ENCODE data around the gene MIOX.

Gene MIOX

GRCh38 chr22:50528682-50529415, 42.2 kb downstream of the MIOX start:
- H3K9me3 ChIP-seq (ENCODE audit: severe bottlenecking) = peaks cover 11% of the 10 kb centered on the region
- no peak overlapping the region for H3K4me3 ChIP-seq (ENCODE audit: low read depth, low read length)
- no peak for TF ChIP-seq CTCF (IDR thresholded peaks at IDR 0.05; ENCODE audit: low read depth, low read length)
- no peaks in the 10 kb centered on the region for H3K27me3 ChIP-seq (ENCODE audit: insufficient read depth, low read depth, severe bottlenecking)
- peaks cover 9% of the 10 kb centered on the region for H3K36me3 ChIP-seq
- no peak overlapping the region for H3K27ac ChIP-seq
- DNase-seq = no peak

- H3K9me3 ChIP-seq (ENCODE audit: severe bottlenecking) = peaks cover 11% of the 10 kb centered on the region
- no peaks in the 10 kb centered on the region for H3K27me3 ChIP-seq (ENCODE audit: insufficient read depth, low read depth, severe bottlenecking)
- no peak for DNase-seq
- TF ChIP-seq CTCF (IDR thresholded peaks at IDR 0.05; ENCODE audit: low read depth, low read length) = no peak
- H3K27ac ChIP-seq = no peak overlapping the region
- H3K36me3 ChIP-seq = peaks cover 3% of the 10 kb centered on the region
- H3K4me3 ChIP-seq (ENCODE audit: low read depth, low read length) = no peak overlapping the region
Observed at GRCh38 chr22:50529416-50529896, 42.8 kb downstream of the MIOX start.

GRCh38 chr22:50529897-50530579, 43.4 kb downstream of the MIOX start, which contains the start of gene TYMP:
Gene TYMP (minus strand): TSS chr22:50530012. CDS start chr22:50529709, 303 bp downstream.
- Histone ChIP-seq H3K27ac (no peak within 1 kb of the TSS), H3K36me3 (no peaks in the 10 kb centered on the region), H3K9me3 (ENCODE audit: severe bottlenecking) (peaks cover 11% of the 10 kb centered on the region), H3K27me3 (ENCODE audit: insufficient read depth, low read depth, severe bottlenecking) (no peaks in the 10 kb centered on the region), H3K4me3 (ENCODE audit: low read depth, low read length) (no peak within 1 kb of the TSS)
- no peak for TF ChIP-seq CTCF (IDR thresholded peaks at IDR 0.05; ENCODE audit: low read depth, low read length)
- no peak for DNase-seq

- H3K36me3 ChIP-seq = no peaks in the 10 kb centered on the region
- no peak for TF ChIP-seq CTCF (IDR thresholded peaks at IDR 0.05; ENCODE audit: low read depth, low read length)
- peaks cover 11% of the 10 kb centered on the region for H3K9me3 ChIP-seq (ENCODE audit: severe bottlenecking)
- no peak for DNase-seq
- no peaks in the 10 kb centered on the region for H3K27me3 ChIP-seq (ENCODE audit: insufficient read depth, low read depth, severe bottlenecking)
- H3K27ac ChIP-seq = no peak overlapping the region
- no peak overlapping the region for H3K4me3 ChIP-seq (ENCODE audit: low read depth, low read length)
Observed at GRCh38 chr22:50530580-50530876, 43.9 kb downstream of the MIOX start.

- Histone ChIP-seq H3K27me3 (ENCODE audit: insufficient read depth, low read depth, severe bottlenecking) (no peaks in the 10 kb centered on the region), H3K9me3 (ENCODE audit: severe bottlenecking) (peaks cover 11% of the 10 kb centered on the region), H3K4me3 (ENCODE audit: low read depth, low read length) (no peak overlapping the region), H3K27ac (no peak overlapping the region), H3K36me3 (no peaks in the 10 kb centered on the region)
- no peak for TF ChIP-seq CTCF (IDR thresholded peaks at IDR 0.05; ENCODE audit: low read depth, low read length)
- DNase-seq = no peak
Observed at GRCh38 chr22:50530877-50531545, 44.4 kb downstream of the MIOX start.
